DND-41 (cell line): Measurements from ENCODE around the gene IFT122.

ENCODE experiments used
- CTCF ChIP-seq: IDR thresholded peaks from 2 replicates; pipeline ENCODE4 v1.5.1; 2012; ENCODE audit warnings: borderline replicate concordance, low read length, moderate library complexity, mild to moderate bottlenecking; ENCODE audit not compliant: poor library complexity, severe bottlenecking; ENCODE audit errors: extremely low read depth
- EZH2 ChIP-seq: IDR thresholded peaks from 3 replicates; pipeline ENCODE4 v1.6.1; 2012; ENCODE audit warnings: borderline replicate concordance, low read depth, mild to moderate bottlenecking, moderate library complexity, low read length, inconsistent platforms; ENCODE audit not compliant: severe bottlenecking

GRCh38 chr3:129506231-129506742, 66.3 kb downstream of the IFT122 start:
- TF ChIP-seq EZH2, result no peak
- TF ChIP-seq CTCF, result no peak
